H1 (cell line): ENCODE measurements around the gene TMEM150B. TPM values are rescaled to one million over a fixed set of nuclear protein-coding genes. Genes with fewer than 3 reads are reported as not detected.

Source experiments
- RNF2 ChIP-seq: fragments of 200-900, 300-1000 bp; sonication (generic); IDR thresholded peaks from 2 replicates; pipeline ENCODE4 v1.7.1; 2016; ENCODE audit warnings: borderline replicate concordance, low read depth, mild to moderate bottlenecking, antibody characterized with exemption, low read length; ENCODE audit not compliant: poor library complexity, severe bottlenecking; ENCODE audit errors: missing control alignments
- TAF1 ChIP-seq: IDR thresholded peaks from 2 replicates; pipeline ENCODE4 v1.6.1; 2011; ENCODE audit warnings: mild to moderate bottlenecking, low read depth, low read length
- polyA plus RNA-seq, 7 experiments: library from polyadenylated mRNA; depleted of rRNA in 3 of 7; stranded (reverse) in 5 of 7; unstranded in 2 of 7; fragments of >200 nt in 5 of 7; fragments of 200-250 nt in 2 of 7; gene quantifications; 1 replicate in 5 of 7; 2 replicates in 1 of 7; 4 replicates in 1 of 7; pipeline versions ENCODE4 v1.2.1 to v1.2.3, GENCODE V29; 2011 to 2013; ENCODE audit warnings: missing spikeins in 2 of 7, mixed read lengths in 2 of 7
- total RNA-seq: library from RNA; stranded (reverse); fragmentation: NEBNext Ultra II Directional; extraction: Animal tissue kit (Norgen Biotek cat#: 25700); gene quantifications from 2 replicates; pipeline ENCODE4 v1.2.1, GENCODE V29; 2021

The TMEM150B gene
- total and polyA plus RNA-seq, 2 of the 8 experiments (the other 6 are each of a cell fraction or from before 2014, with no cell fraction given): 0.41 to 0.91 TPM

- TF ChIP-seq RNF2 (no peak), TAF1 (no peak)
Measured at GRCh38 chr19:55305491-55305890, 19.6 kb downstream of the TMEM150B start (continued).
